ENCODE data around the gene PHC3. TPM values are rescaled to one million over a fixed set of nuclear protein-coding genes. Genes with fewer than 3 reads are reported as not detected.
"Not testable (repeated sequence)": the region's sequence is repeated elsewhere in the genome, so short reads cannot be mapped to it uniquely, and the experiment has no call there.

PHC3 gene
- total and polyA plus RNA-seq, 2 of the 13 experiments (the other 11 are each of a cell fraction or from before 2014, with no cell fraction given) = 24.1 to 49.0 TPM

GRCh38 chr3:170206164-170206762 is 24.7 kb upstream of the PHC3 start:
- Histone ChIP-seq H2AFZ (ENCODE audit: low read length) (peak overlapping the region; percentile 84), H3K4me3 (replicated peaks in 1 of 3; ENCODE audit: insufficient read depth in 1 of 3, low read depth in 2 of 3, low read length in 3 of 3) (peak overlapping the region; percentile 50 to 59 (median 51); a peak in 5 of 6 replicates), H3K4me1 (ENCODE audit: insufficient read depth, low read length) (peaks cover 56% of the 10 kb centered on the region), H3K27ac (ENCODE audit: extremely low read length, insufficient read depth, low read length) (peak overlapping the region; percentile 40), H3K4me2 (ENCODE audit: low read depth, low read length) (peak overlapping the region; percentile 76), H3K9ac (ENCODE audit: insufficient read depth, low read depth, low read length) (peak overlapping the region; percentile 40; the same call in 1 of the 2 replicates)
- H4K20me1 ChIP-seq (ENCODE audit: insufficient read depth, low read length); CTCF ChIA-PET (ENCODE audit: low intra/inter-chr PET ratio, low total read pairs); FAIRE-seq; H3K9me3 ChIP-seq (ENCODE audit: low read length); H3K27me3 ChIP-seq (ENCODE audit: control insufficient read depth in 1 of 2, insufficient read depth in 2 of 2, low read length in 2 of 2); H3K36me3 ChIP-seq (replicated peaks in 1 of 2; ENCODE audit: control insufficient read depth in 1 of 2, insufficient read depth in 2 of 2, low read length in 2 of 2); in situ Hi-C loops (cut with HindIII; ENCODE audit: extremely low pct_ligation_motif_present, low pct_unique_long_range_greater_than_20kb); BruUV-seq (replicated peaks); H3K79me2 ChIP-seq (ENCODE audit: insufficient read depth, low read length); intact Hi-C loops (cut with micrococcal nuclease; ENCODE audit: unreplicated experiment); POLR2A ChIA-PET; TF ChIP-seq SOX6, SOX13 (IDR thresholded peaks at IDR 0.05): not testable (repeated sequence)
- 44% methylated on average over 11 of the region's 11 CpGs for WGBS (ENCODE audit: low lambda C conversion rate)
- peak; percentile 93 for ATAC-seq
- peak; percentile 81 for DNase-seq (ENCODE audit: low spot score)
- TF ChIP-seq, protein P1, sequence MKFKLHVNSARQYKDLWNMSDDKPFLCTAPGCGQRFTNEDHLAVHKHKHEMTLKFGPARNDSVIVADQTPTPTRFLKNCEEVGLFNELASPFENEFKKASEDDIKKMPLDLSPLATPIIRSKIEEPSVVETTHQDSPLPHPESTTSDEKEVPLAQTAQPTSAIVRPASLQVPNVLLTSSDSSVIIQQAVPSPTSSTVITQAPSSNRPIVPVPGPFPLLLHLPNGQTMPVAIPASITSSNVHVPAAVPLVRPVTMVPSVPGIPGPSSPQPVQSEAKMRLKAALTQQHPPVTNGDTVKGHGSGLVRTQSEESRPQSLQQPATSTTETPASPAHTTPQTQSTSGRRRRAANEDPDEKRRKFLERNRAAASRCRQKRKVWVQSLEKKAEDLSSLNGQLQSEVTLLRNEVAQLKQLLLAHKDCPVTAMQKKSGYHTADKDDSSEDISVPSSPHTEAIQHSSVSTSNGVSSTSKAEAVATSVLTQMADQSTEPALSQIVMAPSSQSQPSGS (CRISPR knock-in tag; IDR thresholded peaks at IDR 0.05) = peak; percentile 22; the same call in 1 of the 2 replicates
- TF ChIP-seq THAP11 (CRISPR knock-in tag; IDR thresholded peaks at IDR 0.05) (peak; percentile 23; the same call in 1 of the 2 replicates), ZMYM3 (CRISPR knock-in tag; IDR thresholded peaks at IDR 0.05) (peak; percentile 93), SAP130 (CRISPR knock-in tag; IDR thresholded peaks at IDR 0.05; ENCODE audit: low read depth) (peak; percentile 70), SOX6 (CRISPR knock-in tag; IDR thresholded peaks at IDR 0.05) (peak; percentile 24; the same call in 1 of the 2 replicates), CEBPG (CRISPR knock-in tag; IDR thresholded peaks at IDR 0.05) (peak; percentile 45), ZMYM2 (CRISPR knock-in tag; IDR thresholded peaks at IDR 0.05) (0 out of 2 replicates have a peak, but pooled peaks have one; percentile 45), ZNF710 (CRISPR knock-in tag; IDR thresholded peaks at IDR 0.05; ENCODE audit: borderline replicate concordance) (peak; percentile 78; the same call in 1 of the 2 replicates), IRF1 (CRISPR knock-in tag; IDR thresholded peaks at IDR 0.05; ENCODE audit: low read depth) (peak; percentile 92; the same call in 1 of the 2 replicates), ELF3 (CRISPR knock-in tag; IDR thresholded peaks at IDR 0.05) (peak; percentile 62; the same call in 1 of the 2 replicates), HNF4A (CRISPR knock-in tag; IDR thresholded peaks at IDR 0.05) (peak; percentile 86), SOX13 (CRISPR knock-in tag; conservative IDR thresholded peaks at IDR 0.05 in 1 of 2, IDR thresholded peaks at IDR 0.05 in 1 of 2) (peak in 1 of 2 experiments; percentile 49; a peak in 2 of 4 replicates), RARA (CRISPR knock-in tag; IDR thresholded peaks at IDR 0.05) (peak; percentile 12; the same call in 1 of the 2 replicates), RCOR2 (CRISPR knock-in tag; IDR thresholded peaks at IDR 0.05) (peak; percentile 72), ZNF501 (CRISPR knock-in tag; IDR thresholded peaks at IDR 0.05) (0 out of 2 replicates have a peak, but pooled peaks have one; percentile 22)
- TF ChIP-seq, protein P2, sequence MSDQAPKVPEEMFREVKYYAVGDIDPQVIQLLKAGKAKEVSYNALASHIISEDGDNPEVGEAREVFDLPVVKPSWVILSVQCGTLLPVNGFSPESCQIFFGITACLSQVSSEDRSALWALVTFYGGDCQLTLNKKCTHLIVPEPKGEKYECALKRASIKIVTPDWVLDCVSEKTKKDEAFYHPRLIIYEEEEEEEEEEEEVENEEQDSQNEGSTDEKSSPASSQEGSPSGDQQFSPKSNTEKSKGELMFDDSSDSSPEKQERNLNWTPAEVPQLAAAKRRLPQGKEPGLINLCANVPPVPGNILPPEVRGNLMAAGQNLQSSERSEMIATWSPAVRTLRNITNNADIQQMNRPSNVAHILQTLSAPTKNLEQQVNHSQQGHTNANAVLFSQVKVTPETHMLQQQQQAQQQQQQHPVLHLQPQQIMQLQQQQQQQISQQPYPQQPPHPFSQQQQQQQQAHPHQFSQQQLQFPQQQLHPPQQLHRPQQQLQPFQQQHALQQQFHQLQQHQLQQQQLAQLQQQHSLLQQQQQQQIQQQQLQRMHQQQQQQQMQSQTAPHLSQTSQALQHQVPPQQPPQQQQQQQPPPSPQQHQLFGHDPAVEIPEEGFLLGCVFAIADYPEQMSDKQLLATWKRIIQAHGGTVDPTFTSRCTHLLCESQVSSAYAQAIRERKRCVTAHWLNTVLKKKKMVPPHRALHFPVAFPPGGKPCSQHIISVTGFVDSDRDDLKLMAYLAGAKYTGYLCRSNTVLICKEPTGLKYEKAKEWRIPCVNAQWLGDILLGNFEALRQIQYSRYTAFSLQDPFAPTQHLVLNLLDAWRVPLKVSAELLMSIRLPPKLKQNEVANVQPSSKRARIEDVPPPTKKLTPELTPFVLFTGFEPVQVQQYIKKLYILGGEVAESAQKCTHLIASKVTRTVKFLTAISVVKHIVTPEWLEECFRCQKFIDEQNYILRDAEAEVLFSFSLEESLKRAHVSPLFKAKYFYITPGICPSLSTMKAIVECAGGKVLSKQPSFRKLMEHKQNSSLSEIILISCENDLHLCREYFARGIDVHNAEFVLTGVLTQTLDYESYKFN (CRISPR knock-in tag; conservative IDR thresholded peaks at IDR 0.05) = peak; percentile 77
